Fibroblast of gingiva (primary cell): ENCODE data around the gene NPHP4.

Experiments
- DNase-seq: peaks from one replicate; pipeline ENCODE4 v3.0.0-alpha.2; 2011; ENCODE audit warnings: low read depth

The NPHP4 gene

DNA sequence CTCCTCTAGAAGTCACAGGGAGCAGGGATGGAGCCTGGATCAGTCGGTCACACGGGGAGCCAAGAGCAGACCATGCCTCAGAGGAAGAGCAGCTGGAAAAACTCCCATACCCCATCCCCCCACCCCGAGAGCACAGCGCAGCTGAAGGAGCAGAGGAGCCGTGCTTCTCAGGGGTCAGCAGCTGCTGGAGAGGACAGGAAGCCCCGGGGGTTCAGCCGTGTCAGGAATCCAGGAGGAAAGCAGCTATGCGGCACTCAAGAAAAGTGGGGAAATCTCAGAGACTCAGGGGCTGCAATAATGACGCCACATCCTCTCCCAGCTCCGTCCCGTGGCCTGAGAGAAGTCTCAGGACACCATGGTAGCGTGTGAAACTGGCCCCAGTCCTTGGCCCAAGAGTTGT is 102.3 kb downstream of the NPHP4 start:
- no peak for DNase-seq

GRCh38 chr1:5889462-5889861 is 102.8 kb downstream of the NPHP4 start:
- no peak for DNase-seq

DNA sequence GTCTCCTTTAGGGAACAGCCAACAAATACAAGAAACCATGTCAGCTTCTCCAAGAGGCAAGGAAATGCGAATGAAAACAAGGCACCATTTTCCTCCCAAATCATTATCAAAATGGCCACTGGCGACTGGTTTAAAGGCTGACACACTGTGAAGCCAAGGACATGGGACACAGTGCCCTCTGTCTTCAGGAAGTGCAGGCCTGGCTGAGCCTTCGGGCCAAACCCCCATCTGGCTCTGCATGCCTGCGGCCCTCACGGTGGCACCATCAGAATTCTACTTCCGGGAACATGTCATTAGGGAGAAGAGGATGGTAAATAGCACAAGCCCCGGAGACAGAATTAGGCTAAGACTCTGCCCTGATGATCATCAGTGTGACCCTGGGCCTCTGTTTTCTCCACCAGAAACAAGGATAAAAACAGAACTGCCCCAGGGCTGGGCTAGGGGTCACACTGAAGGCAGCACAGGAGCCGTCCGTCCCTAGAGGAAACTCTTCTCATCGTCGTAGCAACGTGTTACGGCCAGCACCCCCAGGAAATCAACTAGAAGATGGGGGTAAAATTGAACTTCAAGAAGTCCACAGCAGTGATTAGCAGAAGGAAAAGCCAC is 103.5 kb downstream of the NPHP4 start:
- no peak for DNase-seq

DNA sequence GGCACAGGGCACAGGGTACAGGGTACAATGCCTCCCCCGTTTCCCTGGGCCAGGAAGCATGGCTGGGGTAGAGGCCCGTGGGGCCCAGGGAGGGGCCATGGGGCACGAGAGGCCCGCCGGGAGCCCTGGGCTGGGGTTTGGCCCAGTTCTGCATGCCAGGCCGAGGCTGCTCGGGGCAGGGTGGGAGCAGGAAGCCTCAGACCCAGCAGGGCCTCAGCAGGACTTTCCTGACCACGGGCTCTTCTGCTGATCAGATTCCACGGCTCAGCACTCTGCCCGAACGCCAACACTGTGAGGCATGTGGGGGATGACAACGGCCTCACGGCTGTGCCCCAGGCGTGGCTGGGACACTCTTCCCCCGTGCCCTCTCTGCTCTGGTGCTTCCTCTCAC is 104.3 kb downstream of the NPHP4 start:
- no peak for DNase-seq

GRCh38 chr1:5887349-5887970 is 104.8 kb downstream of the NPHP4 start:
- no peak for DNase-seq

GRCh38 chr1:5886541-5887348 is 105.5 kb downstream of the NPHP4 start:
- DNase-seq: no peak

GRCh38 chr1:5886140-5886483 is 106.1 kb downstream of the NPHP4 start:
- DNase-seq: no peak

DNA sequence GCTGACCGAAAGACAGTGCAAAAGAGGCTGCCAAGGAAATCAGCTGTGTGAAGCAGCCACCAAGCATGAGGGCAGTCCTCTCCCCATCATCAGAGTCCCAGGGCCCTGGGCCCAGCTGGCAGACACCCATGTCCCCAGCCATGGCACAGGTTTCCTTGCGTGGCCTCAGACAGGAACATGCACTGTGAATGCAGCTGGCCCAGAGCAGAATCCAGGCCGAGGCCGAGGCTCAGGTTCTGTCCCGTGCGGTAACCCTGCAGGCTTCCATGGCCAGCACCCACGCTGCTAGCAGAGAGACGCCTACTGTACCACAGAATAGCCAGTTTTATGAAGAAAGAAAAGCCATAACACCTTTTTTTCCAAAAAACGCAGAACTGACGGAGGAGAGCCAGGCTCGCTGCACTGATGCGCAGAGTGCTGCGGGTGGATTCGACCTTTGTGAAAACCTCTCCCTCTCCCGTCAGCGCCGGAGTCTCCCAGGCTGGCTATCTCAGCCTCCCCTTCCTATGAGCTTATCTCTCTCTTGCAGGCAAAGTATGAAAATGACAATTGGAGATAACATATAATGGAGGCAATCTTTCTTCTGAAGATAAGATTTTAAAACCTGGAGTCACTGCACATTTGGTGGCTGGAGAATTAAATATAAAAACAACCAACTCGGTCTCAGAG is 106.6 kb downstream of the NPHP4 start:
- no peak for DNase-seq

- no peak for DNase-seq
Measured at GRCh38 chr1:5884110-5884509, 108.1 kb downstream of the NPHP4 start.

- no peak for DNase-seq
Measured at GRCh38 chr1:5883129-5884048, 108.8 kb downstream of the NPHP4 start.

DNA sequence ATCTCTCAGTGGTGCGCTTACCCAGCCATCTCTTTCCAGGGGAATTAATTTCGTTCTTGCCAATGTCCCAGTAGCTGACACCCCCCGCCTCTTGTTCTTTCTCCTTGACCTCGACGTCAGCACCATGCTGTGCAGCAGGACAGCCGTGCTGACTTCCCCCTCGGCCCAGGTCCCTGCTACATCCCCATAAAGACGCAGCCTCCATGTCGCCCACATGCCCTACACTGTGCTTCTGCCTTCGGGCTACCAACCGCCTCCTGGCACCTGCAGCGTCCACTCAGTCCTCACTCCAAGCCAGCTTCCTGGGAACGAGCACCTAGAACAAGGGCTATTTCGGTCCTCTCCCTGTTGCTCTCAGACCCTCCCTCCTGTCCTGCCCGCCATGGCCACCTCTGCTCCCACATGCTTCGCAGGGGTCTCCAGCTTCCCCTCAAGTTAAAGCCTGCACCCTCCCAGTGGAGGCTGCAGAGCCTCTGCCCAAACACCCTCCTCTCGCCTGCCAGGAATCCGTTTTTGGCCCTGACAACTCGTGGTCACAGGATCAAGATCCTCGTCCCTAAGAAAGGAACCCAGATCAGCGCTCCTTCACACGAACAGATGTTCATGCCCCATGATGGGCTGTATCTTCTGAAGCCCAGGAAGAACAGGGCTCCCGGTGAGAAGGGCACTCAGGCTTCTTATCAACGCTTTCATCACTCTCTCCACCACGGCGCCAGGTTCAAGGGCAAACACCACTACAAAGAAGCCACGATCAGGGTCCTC is 109.7 kb downstream of the NPHP4 start:
- no peak for DNase-seq

DNA sequence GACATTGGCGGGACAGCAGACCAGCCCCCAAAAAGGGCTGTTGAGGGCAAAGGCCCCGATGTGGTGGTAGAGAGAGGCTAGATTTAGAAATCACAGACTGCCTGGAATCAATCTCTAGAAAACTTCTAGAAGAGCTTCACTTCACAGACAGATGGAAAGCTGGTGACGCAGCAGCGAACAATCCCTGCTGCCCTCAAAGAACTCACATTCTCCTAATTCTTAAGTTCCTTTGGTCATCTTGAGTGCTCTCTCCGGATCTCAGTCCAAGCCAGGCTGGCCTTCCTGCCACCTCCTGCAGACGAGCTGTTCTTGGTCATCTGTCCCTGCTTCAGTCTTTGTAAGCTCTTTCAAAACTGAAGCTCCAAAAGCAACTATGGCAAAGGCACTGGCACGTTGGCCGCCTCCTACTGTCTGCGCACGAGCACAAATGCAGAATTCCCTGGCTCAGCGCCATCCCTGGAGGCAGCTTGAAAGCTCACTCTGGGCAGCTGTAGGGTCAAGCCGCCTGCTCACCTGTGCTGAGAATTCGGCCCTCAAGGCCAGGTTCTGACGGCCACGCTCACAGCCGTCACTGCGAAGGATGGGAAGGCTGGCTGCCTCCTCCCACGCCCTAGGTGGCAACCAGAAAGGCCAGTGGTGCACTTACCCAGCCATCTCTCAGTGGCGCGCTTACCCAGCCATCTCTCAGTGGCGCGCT is 110.6 kb downstream of the NPHP4 start:
- DNase-seq: no peak

DNA sequence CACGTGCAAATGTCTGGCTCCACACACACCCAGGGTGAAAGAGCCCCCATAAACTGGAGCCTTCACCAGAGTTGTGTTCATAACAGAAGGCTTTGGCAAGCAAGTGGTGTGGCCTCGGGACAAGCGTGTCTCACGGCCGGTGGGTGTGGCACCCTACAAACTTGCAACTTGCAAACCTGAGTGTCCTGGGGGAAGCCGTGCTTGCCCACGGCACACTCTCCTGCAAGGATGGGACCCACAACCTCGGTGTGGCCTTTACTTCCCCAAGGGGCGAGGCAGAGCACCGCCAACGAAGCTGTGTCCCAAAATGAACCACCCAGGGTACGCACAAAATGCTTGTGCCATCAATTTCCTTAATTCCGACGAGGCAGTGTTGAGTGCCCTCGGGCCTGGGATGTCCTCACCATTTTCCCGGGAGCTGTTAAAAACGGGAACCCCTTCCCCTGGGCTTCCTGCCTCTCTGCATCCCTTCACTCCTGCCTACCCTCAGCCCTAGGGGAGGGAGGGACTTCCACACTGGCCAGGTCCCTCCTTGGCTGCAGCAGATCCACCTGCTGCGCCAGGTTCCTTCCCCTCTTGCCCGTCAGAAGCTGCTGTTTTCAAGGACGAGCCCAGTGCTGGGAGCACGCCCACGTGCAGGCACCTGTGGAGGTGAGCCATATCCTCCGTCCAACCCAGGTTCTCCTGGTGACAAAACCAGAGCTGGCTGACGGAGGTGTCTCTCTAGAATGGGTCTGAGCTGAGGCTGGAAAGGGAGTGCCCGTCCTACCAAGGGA is 111.4 kb downstream of the NPHP4 start:
- DNase-seq: no peak

DNA sequence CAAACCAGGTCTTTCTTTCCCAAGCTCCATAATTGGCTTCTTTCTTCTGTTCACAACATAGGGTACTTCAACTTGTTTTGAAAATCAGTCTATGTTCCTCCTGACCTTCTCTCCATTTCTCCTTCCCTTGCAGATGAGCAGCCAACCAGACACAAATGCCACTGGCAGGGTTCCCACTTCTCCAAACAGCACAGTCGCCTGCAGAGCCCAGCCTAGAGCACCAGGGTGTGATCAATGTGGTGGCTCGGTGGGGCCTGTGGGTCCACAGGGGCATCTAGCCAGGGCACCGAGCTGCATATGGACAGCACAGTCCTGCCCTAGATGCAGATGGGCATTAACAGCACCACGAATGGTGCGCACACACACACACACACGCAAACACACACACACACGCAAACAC is 112.8 kb downstream of the NPHP4 start:
- DNase-seq: no peak

DNA sequence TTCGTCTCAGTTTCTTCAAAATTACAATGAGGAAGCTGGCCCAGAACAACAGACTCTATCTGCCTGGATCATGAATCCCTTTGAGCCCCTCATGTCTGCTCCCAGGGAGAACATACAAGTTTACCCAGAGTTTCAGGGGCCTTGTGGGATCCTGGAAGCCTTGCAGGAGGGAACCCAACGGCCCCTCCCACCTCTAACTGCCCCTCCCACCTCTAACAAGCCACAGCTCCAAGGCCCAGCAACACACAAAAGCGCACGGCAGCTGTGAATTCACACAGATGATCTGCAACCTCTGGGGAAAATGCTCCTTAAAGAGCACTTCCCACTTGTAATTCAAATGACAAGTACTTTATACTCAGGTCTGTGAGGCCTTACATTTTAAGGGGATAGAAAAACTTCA is 113.3 kb downstream of the NPHP4 start:
- DNase-seq: no peak

DNA sequence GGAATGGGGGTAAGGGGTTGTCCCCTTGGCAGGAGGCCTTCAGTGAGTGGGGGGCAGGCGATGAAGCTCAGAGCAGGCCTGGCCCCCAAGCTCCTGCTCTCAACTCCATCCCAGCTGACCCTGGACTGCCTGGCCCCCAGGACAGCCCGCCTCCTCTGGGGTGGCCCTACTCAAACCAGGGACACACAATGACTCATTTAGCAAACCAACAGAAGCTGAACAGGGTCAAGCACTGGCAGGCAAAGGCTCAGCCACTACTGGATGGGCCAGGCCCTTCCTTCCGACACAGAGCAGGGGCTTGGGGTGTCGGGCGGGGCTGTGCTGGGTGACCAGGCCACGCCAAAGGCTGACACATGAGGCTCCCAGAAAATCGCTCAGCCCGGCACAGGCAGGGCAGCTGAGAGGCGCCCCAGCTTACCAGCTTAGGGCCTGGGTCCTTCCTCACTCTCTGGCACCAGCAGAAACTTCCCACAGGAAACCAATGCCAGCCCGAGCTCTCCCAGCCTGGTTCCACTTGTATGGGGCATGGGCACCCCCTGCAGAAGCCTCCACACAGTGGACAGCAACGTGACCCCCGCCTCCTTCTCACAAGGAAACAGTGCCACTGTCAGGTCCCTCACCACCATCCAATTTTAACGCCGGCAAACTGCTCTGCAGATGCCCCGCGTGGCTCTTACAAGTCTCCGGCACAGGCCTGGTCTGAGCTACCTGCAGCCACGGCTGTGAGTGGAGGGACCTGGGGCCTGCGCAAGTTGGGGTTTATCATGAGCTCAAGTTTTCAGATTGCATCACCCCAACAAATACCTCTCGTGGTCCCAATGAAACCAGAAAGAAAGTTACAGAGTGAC is 114.3 kb downstream of the NPHP4 start:
- DNase-seq: no peak

DNA sequence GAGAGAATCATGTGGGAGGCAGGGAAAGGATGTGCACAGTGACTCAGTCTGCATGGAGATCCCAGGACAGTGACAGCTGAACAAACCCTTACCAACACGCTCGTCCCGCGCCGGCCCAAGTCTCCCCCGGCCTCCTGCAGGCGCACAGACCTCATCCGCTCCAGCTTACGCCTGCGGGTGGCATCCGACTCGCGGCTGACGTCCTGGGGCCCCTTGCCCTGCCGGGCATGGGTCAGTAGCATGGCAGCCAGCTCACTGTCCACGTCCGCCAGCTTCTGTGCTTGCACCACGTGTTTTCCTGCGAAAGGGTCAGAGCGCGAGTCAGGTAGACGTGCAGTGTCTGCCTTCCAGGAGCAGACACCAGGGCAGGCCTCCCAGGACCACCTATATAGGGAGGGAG is 115.2 kb downstream of the NPHP4 start:
- DNase-seq: no peak

DNA sequence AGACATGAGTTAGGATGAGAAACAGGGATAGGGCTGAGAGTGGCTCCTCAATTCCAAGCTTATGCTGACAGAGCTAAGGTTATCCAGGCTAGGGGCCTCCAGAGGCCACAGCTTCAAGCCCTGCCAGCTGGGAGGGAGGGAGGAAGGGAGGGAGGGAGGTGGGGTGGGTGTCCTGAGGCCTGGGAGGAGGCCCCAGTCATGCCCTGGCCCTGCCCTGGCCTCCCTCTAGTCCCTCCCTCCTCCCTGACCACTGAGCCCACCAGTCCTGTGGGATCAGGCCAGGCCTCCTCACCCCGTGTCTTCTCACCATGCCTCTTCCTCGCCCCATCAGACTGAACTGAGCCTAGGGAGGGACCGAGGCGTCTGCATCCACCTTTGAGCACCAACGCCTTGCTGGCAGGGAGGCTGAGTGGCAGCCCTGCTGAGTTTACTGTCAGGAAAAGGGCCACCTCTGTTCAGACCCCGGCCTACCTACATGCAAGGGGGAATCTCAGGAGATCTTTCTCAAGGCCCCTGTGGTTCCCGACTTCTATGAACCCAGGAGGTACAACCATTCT is 116.1 kb downstream of the NPHP4 start:
- no peak for DNase-seq
